ENCODE measurements around the gene TNIP1.

TNIP1 gene

DNA sequence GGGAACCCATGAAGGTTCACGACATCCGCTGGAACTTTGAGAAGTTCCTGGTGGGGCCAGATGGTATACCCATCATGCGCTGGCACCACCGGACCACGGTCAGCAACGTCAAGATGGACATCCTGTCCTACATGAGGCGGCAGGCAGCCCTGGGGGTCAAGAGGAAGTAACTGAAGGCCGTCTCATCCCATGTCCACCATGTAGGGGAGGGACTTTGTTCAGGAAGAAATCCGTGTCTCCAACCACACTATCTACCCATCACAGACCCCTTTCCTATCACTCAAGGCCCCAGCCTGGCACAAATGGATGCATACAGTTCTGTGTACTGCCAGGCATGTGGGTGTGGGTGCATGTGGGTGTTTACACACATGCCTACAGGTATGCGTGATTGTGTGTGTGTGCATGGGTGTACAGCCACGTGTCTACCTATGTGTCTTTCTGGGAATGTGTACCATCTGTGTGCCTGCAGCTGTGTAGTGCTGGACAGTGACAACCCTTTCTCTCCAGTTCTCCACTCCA is 52.8 kb downstream of the TNIP1 start:
- Histone ChIP-seq H3K27ac (no peak overlapping the region), H3K36me3 (ENCODE audit: control insufficient read depth, insufficient read depth, low read length) (no peaks in the 10 kb centered on the region), H3K4me1 (peaks cover 7% of the 10 kb centered on the region), H3K27me3 (ENCODE audit: control insufficient read depth, insufficient read depth, low read length) (no peaks in the 10 kb centered on the region), H3K4me3 (ENCODE audit: low read depth, low read length) (no peak overlapping the region), H2AFZ (no peak overlapping the region), H3K79me2 (no peaks in the 10 kb centered on the region), H3K9me3 (ENCODE audit: control insufficient read depth, low read length) (no peaks in the 10 kb centered on the region), H3K9ac (no peak overlapping the region), H3K4me2 (ENCODE audit: low read length) (no peak overlapping the region)
- TF ChIP-seq, protein P1, sequence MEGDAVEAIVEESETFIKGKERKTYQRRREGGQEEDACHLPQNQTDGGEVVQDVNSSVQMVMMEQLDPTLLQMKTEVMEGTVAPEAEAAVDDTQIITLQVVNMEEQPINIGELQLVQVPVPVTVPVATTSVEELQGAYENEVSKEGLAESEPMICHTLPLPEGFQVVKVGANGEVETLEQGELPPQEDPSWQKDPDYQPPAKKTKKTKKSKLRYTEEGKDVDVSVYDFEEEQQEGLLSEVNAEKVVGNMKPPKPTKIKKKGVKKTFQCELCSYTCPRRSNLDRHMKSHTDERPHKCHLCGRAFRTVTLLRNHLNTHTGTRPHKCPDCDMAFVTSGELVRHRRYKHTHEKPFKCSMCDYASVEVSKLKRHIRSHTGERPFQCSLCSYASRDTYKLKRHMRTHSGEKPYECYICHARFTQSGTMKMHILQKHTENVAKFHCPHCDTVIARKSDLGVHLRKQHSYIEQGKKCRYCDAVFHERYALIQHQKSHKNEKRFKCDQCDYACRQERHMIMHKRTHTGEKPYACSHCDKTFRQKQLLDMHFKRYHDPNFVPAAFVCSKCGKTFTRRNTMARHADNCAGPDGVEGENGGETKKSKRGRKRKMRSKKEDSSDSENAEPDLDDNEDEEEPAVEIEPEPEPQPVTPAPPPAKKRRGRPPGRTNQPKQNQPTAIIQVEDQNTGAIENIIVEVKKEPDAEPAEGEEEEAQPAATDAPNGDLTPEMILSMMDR (IDR thresholded peaks at IDR 0.05): no peak

DNA sequence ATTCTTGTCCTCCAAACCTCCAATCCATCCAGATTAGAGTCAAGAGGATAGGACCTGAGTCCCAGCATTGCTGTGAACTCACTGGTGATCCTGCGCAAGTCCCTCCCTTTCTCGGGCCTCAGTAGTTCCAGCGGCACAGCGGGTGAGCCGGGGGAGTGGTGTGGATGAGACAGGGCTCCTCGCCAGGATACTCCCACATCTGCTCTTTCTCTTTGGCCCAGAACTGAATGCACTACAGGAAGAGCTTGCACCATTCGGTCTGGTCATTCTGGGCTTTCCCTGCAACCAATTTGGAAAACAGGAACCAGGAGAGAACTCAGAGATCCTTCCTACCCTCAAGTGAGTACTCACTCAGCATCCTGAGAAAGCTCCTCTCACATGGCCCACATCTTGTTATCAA is 54.2 kb downstream of the TNIP1 start:
- TF ChIP-seq, protein P1 (IDR thresholded peaks at IDR 0.05): no peak
- Histone ChIP-seq H3K9ac (no peak overlapping the region), H3K4me1 (peaks cover 14% of the 10 kb centered on the region), H3K36me3 (ENCODE audit: control insufficient read depth, insufficient read depth, low read length) (no peaks in the 10 kb centered on the region), H3K4me3 (ENCODE audit: low read depth, low read length) (no peak overlapping the region), H3K27me3 (ENCODE audit: control insufficient read depth, insufficient read depth, low read length) (no peaks in the 10 kb centered on the region), H2AFZ (no peak overlapping the region), H3K79me2 (no peaks in the 10 kb centered on the region), H3K9me3 (ENCODE audit: control insufficient read depth, low read length) (no peaks in the 10 kb centered on the region), H3K4me2 (ENCODE audit: low read length) (no peak overlapping the region), H3K27ac (peak overlapping the region; percentile 29)

DNA sequence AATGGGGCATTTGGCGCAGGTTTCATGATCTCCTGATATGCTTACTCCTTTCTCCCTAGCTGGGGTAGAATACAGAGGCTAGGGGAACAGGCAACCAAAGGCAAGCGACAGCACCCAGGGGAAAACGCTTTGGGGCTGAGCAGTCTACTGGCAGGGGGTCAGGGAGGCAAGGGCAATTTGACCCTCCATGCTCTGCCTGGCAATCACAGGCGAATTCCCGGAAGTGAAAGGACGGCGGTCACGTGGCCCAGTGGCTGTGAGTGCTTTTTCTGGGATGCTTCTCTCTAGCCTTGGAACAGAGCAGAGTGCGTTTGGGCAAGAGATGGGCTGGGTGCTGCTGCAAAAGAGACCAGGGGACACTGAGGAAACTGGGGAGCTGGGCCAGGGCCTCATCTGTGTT is 54.7 kb downstream of the TNIP1 start:
- Histone ChIP-seq H3K4me3 (ENCODE audit: low read depth, low read length) (no peak overlapping the region), H3K9ac (no peak overlapping the region), H3K36me3 (ENCODE audit: control insufficient read depth, insufficient read depth, low read length) (no peaks in the 10 kb centered on the region), H3K27me3 (ENCODE audit: control insufficient read depth, insufficient read depth, low read length) (no peaks in the 10 kb centered on the region), H3K4me1 (peaks cover 14% of the 10 kb centered on the region), H3K27ac (no peak overlapping the region), H3K9me3 (ENCODE audit: control insufficient read depth, low read length) (no peaks in the 10 kb centered on the region), H2AFZ (no peak overlapping the region), H3K79me2 (no peaks in the 10 kb centered on the region), H3K4me2 (ENCODE audit: low read length) (no peak overlapping the region)
- TF ChIP-seq, protein P1 (IDR thresholded peaks at IDR 0.05): no peak

DNA sequence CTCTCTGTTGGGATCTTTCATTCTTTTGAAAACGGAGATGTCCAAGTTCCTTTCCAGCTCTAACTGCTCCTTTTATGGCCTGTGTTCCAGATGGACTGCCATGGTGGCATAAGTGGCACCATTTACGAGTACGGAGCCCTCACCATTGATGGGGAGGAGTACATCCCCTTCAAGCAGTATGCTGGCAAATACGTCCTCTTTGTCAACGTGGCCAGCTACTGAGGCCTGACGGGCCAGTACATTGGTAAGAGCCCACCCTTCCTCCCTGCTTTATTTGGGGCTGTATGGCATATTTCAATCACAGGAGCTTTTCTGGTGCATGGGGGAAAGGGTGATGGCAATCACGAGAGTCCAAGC is 55.6 kb downstream of the TNIP1 start:
- no peaks in the 10 kb centered on the region for H3K36me3 ChIP-seq (ENCODE audit: control insufficient read depth, insufficient read depth, low read length)
- no peak overlapping the region for H3K4me2 ChIP-seq (ENCODE audit: low read length)
- no peaks in the 10 kb centered on the region for H3K27me3 ChIP-seq (ENCODE audit: control insufficient read depth, insufficient read depth, low read length)
- no peaks in the 10 kb centered on the region for H3K79me2 ChIP-seq
- peaks cover 14% of the 10 kb centered on the region for H3K4me1 ChIP-seq
- H3K4me3 ChIP-seq (ENCODE audit: low read depth, low read length): no peak overlapping the region
- H2AFZ ChIP-seq: no peak overlapping the region
- H3K9ac ChIP-seq: no peak overlapping the region
- H3K27ac ChIP-seq: no peak overlapping the region
- H3K9me3 ChIP-seq (ENCODE audit: control insufficient read depth, low read length): no peaks in the 10 kb centered on the region
- TF ChIP-seq, protein P1 (IDR thresholded peaks at IDR 0.05): no peak

DNA sequence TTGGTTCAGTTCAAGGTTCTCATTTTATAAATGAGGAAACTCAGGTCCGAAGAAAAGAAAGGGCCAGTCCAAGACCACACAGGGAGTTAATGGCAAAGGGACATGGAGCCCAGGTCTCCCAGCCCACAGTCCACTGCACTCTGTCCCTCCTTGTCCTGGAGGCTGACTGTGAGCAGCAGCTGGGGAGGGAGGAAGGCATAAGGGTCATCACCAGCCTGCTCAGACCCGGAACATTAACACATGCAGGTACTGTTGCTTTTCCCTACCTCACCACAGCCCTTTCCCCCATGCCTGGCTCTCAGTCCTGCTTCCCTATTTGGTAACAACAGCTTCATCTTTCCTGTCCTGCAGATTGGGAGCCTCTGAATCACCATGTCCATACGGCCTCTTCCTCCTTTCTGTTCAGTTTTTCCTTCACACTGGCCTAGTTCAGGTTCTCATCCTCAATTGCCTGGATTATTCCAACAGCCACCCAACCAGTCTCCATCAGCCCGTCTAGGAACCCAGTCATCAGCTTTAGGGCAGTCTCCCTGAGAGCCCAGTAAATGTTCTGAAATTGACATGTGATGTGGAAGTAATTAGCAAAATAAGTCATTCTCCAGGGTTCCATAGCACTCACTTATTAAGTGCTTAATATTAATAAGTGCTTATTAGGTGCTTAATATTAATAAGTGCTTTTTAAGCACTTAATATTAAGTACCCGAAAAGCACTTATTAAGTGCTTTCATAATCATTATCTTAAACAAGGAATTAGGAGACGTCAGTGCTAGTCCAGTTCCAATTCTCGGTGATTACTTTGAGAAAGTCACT is 56.2 kb downstream of the TNIP1 start:
- no peaks in the 10 kb centered on the region for H3K27me3 ChIP-seq (ENCODE audit: control insufficient read depth, insufficient read depth, low read length)
- no peak overlapping the region for H2AFZ ChIP-seq
- H3K79me2 ChIP-seq: no peaks in the 10 kb centered on the region
- H3K4me1 ChIP-seq: peaks cover 14% of the 10 kb centered on the region
- H3K9me3 ChIP-seq (ENCODE audit: control insufficient read depth, low read length): no peaks in the 10 kb centered on the region
- H3K4me3 ChIP-seq (ENCODE audit: low read depth, low read length): no peak overlapping the region
- TF ChIP-seq, protein P1 (IDR thresholded peaks at IDR 0.05): no peak
- no peak overlapping the region for H3K9ac ChIP-seq
- H3K36me3 ChIP-seq (ENCODE audit: control insufficient read depth, insufficient read depth, low read length): no peaks in the 10 kb centered on the region
- H3K27ac ChIP-seq: peak overlapping the region; percentile 24
- no peak overlapping the region for H3K4me2 ChIP-seq (ENCODE audit: low read length)

Data from parathyroid adenoma (tissue), 2 donors.